Stomach (tissue), 9 donors: ENCODE measurements around the gene MAP3K14. TPM values are rescaled to one million over a fixed set of nuclear protein-coding genes. Genes with fewer than 3 reads are reported as not detected.
"Not testable (repeated sequence)": the region's sequence is repeated elsewhere in the genome, so short reads cannot be mapped to it uniquely, and the experiment has no call there.

Experiments used
- DNase-seq, 2 donors: peaks; one replicate each; pipeline versions ENCODE4 v3.0.0 to v3.0.0-alpha.2; 2013 to 2019
- H3K27ac ChIP-seq, 5 donors: fragments of 200-600 bp in 4 of 5; sonication (generic) in 4 of 5; one replicate each; pipeline ENCODE4 v1.5.1; 2013 to 2019; ENCODE audit warnings: mild to moderate bottlenecking in 1 of 5, moderate library complexity in 1 of 5
- H3K27me3 ChIP-seq, 3 donors: fragments of 200-600 bp; sonication (generic); one replicate each; pipeline ENCODE4 v1.5.1; 2017 to 2019; ENCODE audit warnings: mixed run types in 1 of 3
- H3K36me3 ChIP-seq, 4 donors: fragments of 200-600 bp; sonication (generic); 1 replicate in 3 of 4; 2 replicates in 1 of 4; pipeline ENCODE4 v1.5.1; 2016 to 2019
- H3K4me1 ChIP-seq, 4 donors: fragments of 200-600 bp; sonication (generic); one replicate each; pipeline ENCODE4 v1.5.1; 2016 to 2019
- H3K4me3 ChIP-seq, 4 donors: fragments of 200-600 bp; sonication (generic) in 3 of 4; one replicate each; pipeline ENCODE4 v1.5.1; 2016 to 2019; ENCODE audit warnings: mild to moderate bottlenecking in 1 of 4
- H3K9me3 ChIP-seq, 4 donors: fragments of 200-600 bp; sonication (generic); one replicate each; pipeline ENCODE4 v1.5.1; 2016 to 2019
- EP300 ChIP-seq: sonication (generic); formaldehyde crosslinking; IDR thresholded peaks from one replicate; pipeline ENCODE4 v1.6.1; 2017; ENCODE audit warnings: antibody characterized with exemption
- POLR2A ChIP-seq, 4 donors: fragments of 450-650 bp; IDR thresholded peaks; one replicate each; pipeline ENCODE4 v1.6.1; 2016; ENCODE audit warnings: antibody characterized with exemption in 4 of 4, control low read depth in 2 of 4, mild to moderate bottlenecking in 1 of 4, moderate library complexity in 1 of 4
- POLR2AphosphoS5 ChIP-seq, 3 donors: sonication (generic); formaldehyde crosslinking; IDR thresholded peaks; one replicate each; pipeline ENCODE4 v1.6.1; 2016; ENCODE audit warnings: antibody characterized with exemption in 3 of 3
- WGBS, 5 donors: extraction: QIAGEN DNeasy Blood & Tissue Kit in 3 of 5; methylation state at CpG; one replicate each; pipeline versions ENCODE4 v1.1.5 to v1.1.7; 2013 to 2018; 5-methylcytosine and 5-hydroxymethylcytosine counted together
- intact Hi-C: fragments of 100-400 bp; cut with DNase I; formaldehyde crosslinking; loops from one replicate; pipeline ENCODE4 v1.15.1; 2023; ENCODE audit warnings: low total_unique reads
- polyA plus RNA-seq, 3 donors: library from polyadenylated mRNA; stranded (reverse); fragments of 200-250 nt; gene quantifications; one replicate each; pipeline ENCODE4 v1.2.3, GENCODE V29; 2013
- total RNA-seq, 5 donors: library from RNA; depleted of rRNA; stranded (reverse); fragments of >200 nt; gene quantifications; one replicate each; pipeline versions ENCODE4 v1.1.0 to v1.2.3, GENCODE V29; 2014 to 2016
- TF ChIP-seq, protein P1 (sequence below), 7 experiments: fragments of 450-650 bp in 4 of 7; fragments of 200-600 bp in 3 of 7; sonication (generic) in 3 of 7; IDR thresholded peaks; one replicate each; pipeline ENCODE4 v1.5.1; 2016 to 2019; ENCODE audit warnings: antibody characterized with exemption in 7 of 7, control low read depth in 2 of 7, mild to moderate bottlenecking in 1 of 7
- donor health status: healthy with polysubstance abuse.
- donor health status: Bipolar disorder and iron deficiency.
- donor health status: healthy.

MAP3K14 gene
- total and polyA plus RNA-seq, 8 donors, result 1.2 to 17.7 (median 8.1) TPM

DNA sequence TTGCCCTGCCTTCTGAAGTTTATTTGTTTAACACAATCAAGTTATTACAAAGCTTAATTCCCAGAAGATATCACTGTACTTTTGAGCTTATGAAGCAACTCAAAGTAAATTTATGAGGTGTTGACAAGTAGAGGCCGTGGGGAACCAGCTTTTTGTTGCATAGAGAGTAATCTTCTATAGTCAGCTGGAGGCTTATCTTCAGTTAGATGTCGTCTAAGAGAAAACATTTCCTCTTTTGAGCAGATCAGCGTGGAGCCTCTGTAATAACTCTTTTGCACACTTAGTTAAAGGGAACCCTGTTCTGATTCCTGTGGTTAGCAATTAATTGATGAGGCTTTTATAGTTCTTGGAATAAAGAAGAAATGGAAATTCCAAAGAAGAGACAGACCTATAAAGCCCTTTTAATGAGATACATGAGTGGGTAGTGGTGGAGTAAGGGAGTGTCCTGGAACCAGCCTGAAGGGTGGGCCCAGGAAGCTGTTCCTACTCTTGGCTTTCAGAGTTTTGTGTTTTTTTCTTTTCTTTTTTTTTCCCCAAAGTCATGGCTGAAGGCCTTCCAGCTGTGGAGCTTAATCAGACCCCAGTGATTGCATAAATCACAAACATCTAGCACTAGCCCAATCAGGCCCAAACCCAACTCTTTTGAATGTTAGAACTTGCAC is 28.9 kb upstream of the MAP3K14 start:
- peak in 1 of 2 donors; percentile 66 for DNase-seq
- Histone ChIP-seq H3K4me3 (no peak overlapping the region), H3K27ac (peak overlapping the region in 4 of 5 donors; percentile 2 to 64 (median 57))

DNA sequence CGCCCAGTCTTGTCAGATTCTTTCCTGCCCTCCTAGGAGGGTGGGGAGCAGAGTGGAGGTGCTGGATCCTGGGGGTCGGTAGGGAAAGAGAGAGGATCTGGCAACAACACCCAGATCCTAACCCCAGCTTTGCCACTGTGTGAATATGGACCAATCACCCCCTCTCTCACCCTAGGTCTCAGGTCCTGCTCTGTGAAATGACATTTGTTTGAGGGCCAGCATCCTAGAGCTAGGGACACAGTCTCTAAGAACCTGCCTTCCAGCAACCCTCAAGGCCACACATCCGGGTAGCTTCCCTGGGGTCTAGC is 28.4 kb upstream of the MAP3K14 start:
- Histone ChIP-seq H3K36me3 (no peaks in the 10 kb centered on the region), H3K4me1 (peaks cover 0 to 21% (median 7%) of the 10 kb centered on the region in 4 donors), H3K4me3 (no peak overlapping the region), H3K27ac (peak overlapping the region in 3 of 5 donors; percentile 54 to 64 (median 60)), H3K27me3 (no peaks in the 10 kb centered on the region), H3K9me3 (no peaks in the 10 kb centered on the region)
- DNase-seq, result no peak
- no peak for TF ChIP-seq POLR2A (IDR thresholded peaks at IDR 0.05)
- no peak for TF ChIP-seq POLR2AphosphoS5 (IDR thresholded peaks at IDR 0.05)
- TF ChIP-seq EP300, result no peak
- TF ChIP-seq, protein P1, sequence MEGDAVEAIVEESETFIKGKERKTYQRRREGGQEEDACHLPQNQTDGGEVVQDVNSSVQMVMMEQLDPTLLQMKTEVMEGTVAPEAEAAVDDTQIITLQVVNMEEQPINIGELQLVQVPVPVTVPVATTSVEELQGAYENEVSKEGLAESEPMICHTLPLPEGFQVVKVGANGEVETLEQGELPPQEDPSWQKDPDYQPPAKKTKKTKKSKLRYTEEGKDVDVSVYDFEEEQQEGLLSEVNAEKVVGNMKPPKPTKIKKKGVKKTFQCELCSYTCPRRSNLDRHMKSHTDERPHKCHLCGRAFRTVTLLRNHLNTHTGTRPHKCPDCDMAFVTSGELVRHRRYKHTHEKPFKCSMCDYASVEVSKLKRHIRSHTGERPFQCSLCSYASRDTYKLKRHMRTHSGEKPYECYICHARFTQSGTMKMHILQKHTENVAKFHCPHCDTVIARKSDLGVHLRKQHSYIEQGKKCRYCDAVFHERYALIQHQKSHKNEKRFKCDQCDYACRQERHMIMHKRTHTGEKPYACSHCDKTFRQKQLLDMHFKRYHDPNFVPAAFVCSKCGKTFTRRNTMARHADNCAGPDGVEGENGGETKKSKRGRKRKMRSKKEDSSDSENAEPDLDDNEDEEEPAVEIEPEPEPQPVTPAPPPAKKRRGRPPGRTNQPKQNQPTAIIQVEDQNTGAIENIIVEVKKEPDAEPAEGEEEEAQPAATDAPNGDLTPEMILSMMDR (IDR thresholded peaks at IDR 0.05), result no peak
- intact Hi-C loops, result no loop called here
- 66 to 79% (median 73%) methylated on average over 3 of the region's 3 CpGs for WGBS, 5 donors

More for the DNA sequence above, 28.9 kb upstream of the MAP3K14 start:
- H3K27me3 ChIP-seq, result no peaks in the 10 kb centered on the region
- TF ChIP-seq POLR2AphosphoS5 (IDR thresholded peaks at IDR 0.05), result no peak
- H3K36me3 ChIP-seq, result no peaks in the 10 kb centered on the region
- intact Hi-C loops, result no loop called here
- no peaks in the 10 kb centered on the region for H3K9me3 ChIP-seq
- H3K4me1 ChIP-seq, result peaks cover 0 to 21% (median 7%) of the 10 kb centered on the region in 4 donors
- 23 to 40% (median 28%) methylated on average over 3 of the region's 3 CpGs for WGBS, 5 donors

DNA sequence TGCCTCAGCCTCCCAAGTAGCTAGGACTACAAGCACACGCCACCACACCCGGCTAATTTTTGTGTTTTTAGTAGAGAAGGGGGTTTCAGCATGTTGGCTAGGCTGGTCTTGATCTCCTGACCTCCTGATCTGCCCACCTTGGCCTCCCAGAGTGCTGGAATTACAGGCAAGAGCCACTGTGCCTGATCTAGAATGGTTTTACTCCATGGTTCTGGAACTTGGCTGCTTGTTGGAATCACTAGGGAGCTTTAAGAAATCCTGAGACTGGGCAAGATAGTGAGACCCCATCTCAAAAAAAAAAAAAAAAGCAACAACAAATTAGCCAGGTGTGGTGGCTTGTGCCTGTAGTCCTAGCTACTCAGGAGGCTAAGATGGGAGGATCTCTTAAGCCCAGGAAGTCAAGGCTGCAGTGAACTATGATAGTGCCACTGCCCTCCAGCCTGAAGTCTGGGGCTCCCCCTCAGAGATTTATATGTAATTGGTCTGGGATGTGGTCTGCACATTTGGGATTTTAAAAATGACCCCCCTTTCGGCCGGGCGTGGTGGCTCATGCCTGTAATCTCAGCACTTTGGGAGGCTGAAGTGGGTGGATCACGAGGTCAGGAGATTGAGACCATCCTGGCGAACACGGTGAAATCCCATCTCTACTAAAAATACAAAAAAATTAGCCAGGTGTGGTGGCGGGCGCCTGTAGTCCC is 27.3 kb upstream of the MAP3K14 start:
- H3K27me3 ChIP-seq, H3K9me3 ChIP-seq, H3K36me3 ChIP-seq, H3K27ac ChIP-seq, intact Hi-C loops, H3K4me3 ChIP-seq, DNase-seq: not testable (repeated sequence)
- H3K4me1 ChIP-seq, result peaks cover 0 to 21% (median 7%) of the 10 kb centered on the region in 4 donors
- WGBS, 5 donors, result 93 to 97% (median 97%) methylated on average over 10 of the region's 10 CpGs

DNA sequence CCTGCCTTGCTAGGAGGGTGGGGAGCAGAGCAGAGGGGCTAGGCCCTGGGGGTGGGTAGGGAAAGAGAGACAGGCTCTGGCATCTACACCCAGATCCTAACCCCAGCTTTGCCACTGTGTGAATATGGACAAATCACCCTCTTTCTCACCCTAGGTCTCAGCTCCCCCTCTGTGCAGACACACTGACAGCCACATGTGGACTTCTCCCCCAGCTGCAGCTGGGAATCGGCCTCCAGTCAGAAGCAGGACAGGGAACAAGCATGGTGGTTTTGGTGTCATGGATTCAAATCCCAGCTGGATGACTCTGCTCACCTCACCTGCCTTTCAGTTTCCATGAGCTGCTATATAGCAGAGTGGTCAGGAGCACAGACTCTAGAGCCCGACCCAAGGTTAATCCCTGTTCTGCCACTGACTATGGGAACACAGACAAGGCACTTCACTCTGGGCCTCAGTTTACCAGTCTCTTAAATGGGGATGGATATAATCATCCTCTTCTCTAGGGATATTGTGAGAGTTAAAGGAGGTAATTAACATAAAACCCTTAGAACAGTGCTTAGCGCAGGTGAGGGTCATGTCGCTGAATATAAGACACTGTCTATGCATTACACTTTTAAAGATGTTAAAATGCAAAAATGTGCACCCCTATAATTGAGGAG is 26.2 kb upstream of the MAP3K14 start:
- Histone ChIP-seq H3K4me1 (peaks cover 0 to 21% (median 7%) of the 10 kb centered on the region in 4 donors), H3K4me3 (no peak overlapping the region), H3K27ac (no peak overlapping the region), H3K36me3 (no peaks in the 10 kb centered on the region), H3K9me3 (no peaks in the 10 kb centered on the region), H3K27me3 (no peaks in the 10 kb centered on the region)
- intact Hi-C loops, result no loop called here
- TF ChIP-seq EP300 (no peak), POLR2AphosphoS5 (IDR thresholded peaks at IDR 0.05) (no peak), POLR2A (IDR thresholded peaks at IDR 0.05) (no peak)
- TF ChIP-seq, protein P1 (IDR thresholded peaks at IDR 0.05), result no peak
- DNase-seq, result no peak
- WGBS, 5 donors, result 90 to 95% (median 92%) methylated on average over 4 of the region's 4 CpGs

DNA sequence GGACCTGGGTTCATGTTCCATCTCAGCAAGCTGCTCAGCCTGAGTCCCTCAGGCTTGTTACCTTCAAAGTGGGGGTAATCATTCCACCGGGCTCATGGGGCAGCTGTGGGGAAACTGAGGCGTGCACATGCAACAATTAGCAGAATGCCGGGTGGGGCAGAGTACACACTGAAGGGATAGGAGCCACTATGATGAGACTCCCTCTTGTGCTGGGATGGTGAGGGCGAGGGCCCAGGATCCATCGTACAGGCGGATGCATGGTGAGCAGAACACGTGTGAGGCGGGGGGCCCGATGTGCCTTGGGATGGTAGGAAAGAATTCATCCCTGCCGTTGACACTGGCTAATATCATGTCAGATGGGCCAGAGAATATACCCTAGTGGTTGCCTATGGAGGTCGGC is 25.5 kb upstream of the MAP3K14 start:
- Histone ChIP-seq H3K9me3 (no peaks in the 10 kb centered on the region), H3K27me3 (no peaks in the 10 kb centered on the region), H3K4me3 (no peak overlapping the region), H3K4me1 (peaks cover 0 to 21% (median 7%) of the 10 kb centered on the region in 4 donors), H3K36me3 (no peaks in the 10 kb centered on the region), H3K27ac (peak overlapping the region in 1 of 5 donors; percentile 49)
- DNase-seq, result no peak
- no peak for TF ChIP-seq POLR2AphosphoS5 (IDR thresholded peaks at IDR 0.05)
- TF ChIP-seq, protein P1 (IDR thresholded peaks at IDR 0.05), result no peak
- no peak for TF ChIP-seq POLR2A (IDR thresholded peaks at IDR 0.05)
- 92 to 95% (median 94%) methylated on average over 11 of the region's 11 CpGs for WGBS, 5 donors
- intact Hi-C loops, result no loop called here
